RWPE1 (cell line): Measurements from ENCODE around the gene KCNQ2.

Experiments used
- CTCF ChIA-PET: fragments of 350-600 bp; sonication (Branson Sonifier 250); formaldehyde crosslinking; extraction: SDS; loops from one replicate; lab custom pipeline; 2021; lab: Yijun Ruan, JAX
- POLR2A ChIA-PET: fragments of 400-600 bp; formaldehyde crosslinking; extraction: SDS; loops from one replicate; lab custom pipeline; 2020; ENCODE audit warnings: antibody characterized with exemption; ENCODE audit not compliant: low non-redundant PET; lab: Yijun Ruan, JAX
- DNase-seq: peaks from one replicate; pipeline ENCODE4 v3.0.0; 2012; ENCODE audit warnings: low spot score
- H3K27ac ChIP-seq: fragments of 450-650 bp; 2 replicates; pipeline ENCODE4 v1.5.1; 2017
- CTCF ChIP-seq: fragments of 450-650 bp; conservative IDR thresholded peaks from 2 replicates; pipeline ENCODE4 v1.5.1; 2017; ENCODE audit warnings: low read depth, mild to moderate bottlenecking

Gene KCNQ2

GRCh38 chr20:63409066-63409833 is 63.2 kb downstream of the KCNQ2 start:
- ChIA-PET POLR2A (interaction anchor here (0.6 kb wide), 2 partner anchors 15 to 144 kb away, joined by 3 read pairs; no protein-coding TSS in a partner anchor), CTCF (no interaction called here)
- no peak for DNase-seq
- no peak for TF ChIP-seq CTCF
- H3K27ac ChIP-seq: no peak overlapping the region

- no peak for TF ChIP-seq CTCF
- ChIA-PET CTCF (no interaction called here), POLR2A (no interaction called here)
- no peak overlapping the region for H3K27ac ChIP-seq
- DNase-seq: no peak
Measured at GRCh38 chr20:63408684-63409046, 63.8 kb downstream of the KCNQ2 start.

GRCh38 chr20:63407928-63408683 is 64.3 kb downstream of the KCNQ2 start:
- CTCF ChIA-PET: no interaction called here
- POLR2A ChIA-PET: no interaction called here
- H3K27ac ChIP-seq: no peak overlapping the region
- DNase-seq: no peak
- TF ChIP-seq CTCF: no peak

DNA sequence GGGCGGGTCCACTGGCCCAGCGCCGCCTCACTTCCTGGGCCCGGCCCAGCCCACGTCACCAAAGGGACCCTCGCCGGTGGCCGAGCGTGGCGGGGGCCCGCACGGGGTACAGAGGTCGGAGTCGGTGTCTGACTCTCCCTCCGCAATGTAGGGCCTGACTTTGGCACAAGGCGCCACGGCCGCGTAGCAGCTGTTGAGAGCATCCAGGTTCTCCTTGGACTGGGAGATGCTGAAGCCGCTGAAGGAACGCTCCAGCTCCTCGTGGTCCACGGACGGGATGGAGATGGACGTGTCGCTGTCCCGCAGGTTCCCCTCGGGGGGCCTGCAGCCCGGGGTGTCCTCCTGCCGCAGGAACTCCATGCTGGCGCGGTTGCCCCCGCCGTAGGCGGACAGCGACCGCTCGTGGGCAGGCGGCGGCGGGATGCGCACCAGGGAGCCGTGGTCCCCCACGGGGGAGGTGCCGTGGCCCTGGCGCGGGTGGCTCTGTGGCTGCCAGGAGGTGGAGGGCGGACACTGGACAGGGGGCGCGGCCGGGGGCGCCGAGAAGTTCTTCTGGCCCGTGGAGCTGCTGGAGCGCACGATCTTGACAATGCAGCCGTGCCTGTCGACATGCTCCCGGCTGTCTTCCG is 65.7 kb downstream of the KCNQ2 start:
- no peak overlapping the region for H3K27ac ChIP-seq
- ChIA-PET POLR2A (no interaction called here), CTCF (interaction anchor here (0.5 kb wide), 1 partner anchor 24 kb away, joined by 3 read pairs; no protein-coding TSS in a partner anchor)
- DNase-seq: no peak
- no peak for TF ChIP-seq CTCF

DNA sequence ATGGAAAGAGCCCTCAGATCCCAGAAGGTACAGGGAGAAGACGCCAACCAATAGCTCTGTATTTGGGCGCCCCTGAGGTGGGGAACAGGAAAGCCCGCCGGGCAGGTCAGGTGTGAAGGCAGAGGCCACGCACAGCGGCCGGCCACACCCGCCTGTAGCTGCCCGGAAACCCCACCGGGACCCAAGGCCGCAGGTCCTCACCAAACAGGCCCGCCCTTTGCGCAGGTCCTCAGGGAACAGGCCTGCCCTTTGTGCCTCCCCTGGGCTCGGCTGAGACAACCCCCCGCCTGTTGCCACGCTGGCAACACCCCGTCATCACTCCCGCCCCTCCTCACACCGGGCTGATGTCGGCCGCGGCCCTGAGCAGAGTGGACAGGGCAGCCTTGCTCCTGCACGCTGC is 66.4 kb downstream of the KCNQ2 start:
- CTCF ChIA-PET: interaction anchor here (0.5 to 0.7 kb wide), 3 partner anchors 23 to 97 kb away, joined by 3 to 6 read pairs (median 3); no protein-coding TSS in a partner anchor
- no peak for TF ChIP-seq CTCF
- DNase-seq: no peak
- no peak overlapping the region for H3K27ac ChIP-seq
- POLR2A ChIA-PET: no interaction called here

DNA sequence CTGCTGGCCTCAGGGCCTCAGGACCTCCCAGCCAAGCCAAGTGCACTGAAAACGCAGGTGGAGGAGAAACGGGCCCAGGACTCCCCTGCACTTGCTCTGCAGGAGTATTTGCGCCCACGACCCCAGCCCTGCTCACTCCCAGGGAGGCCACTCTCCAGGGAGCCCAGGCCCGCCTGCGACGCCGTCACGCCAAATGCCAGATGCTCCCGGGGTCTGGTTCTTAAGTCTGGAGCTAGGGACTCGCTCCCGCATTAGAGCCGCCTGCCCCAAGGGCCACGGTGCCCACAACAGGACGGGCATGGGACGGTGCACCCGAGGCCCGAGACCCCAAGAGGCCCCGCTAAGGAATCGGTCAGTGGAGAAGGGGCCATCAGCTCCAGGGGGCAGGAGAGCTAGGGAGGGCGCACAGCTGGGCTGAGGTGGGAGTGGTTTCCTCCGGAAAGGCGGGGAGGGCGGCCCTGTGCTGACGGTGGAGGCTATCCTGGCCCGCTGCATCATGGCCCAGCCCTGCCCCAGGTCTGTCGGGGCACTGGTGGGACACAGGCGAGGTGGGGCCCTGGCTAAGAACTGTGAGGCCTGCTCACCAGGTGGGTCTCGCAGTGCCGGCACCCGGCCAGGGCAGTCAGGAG is 67.2 kb downstream of the KCNQ2 start:
- POLR2A ChIA-PET: no interaction called here
- no peak for DNase-seq
- CTCF ChIA-PET: interaction anchor here (0.7 to 1.0 kb wide), 2 partner anchors 48 to 62 kb away, joined by 3 to 6 read pairs; no protein-coding TSS in a partner anchor
- no peak overlapping the region for H3K27ac ChIP-seq
- no peak for TF ChIP-seq CTCF
